IMR-90 (cell line): Measurements from ENCODE around the gene SPATA21. TPM values are rescaled to one million over a fixed set of nuclear protein-coding genes. Genes with fewer than 3 reads are reported as not detected.

Experiments used
- ATAC-seq: fragments of 200-7000 bp; cut with Tn5 transposase; 2 replicates; pipeline ENCODE4 v1.9.1; 2020; ENCODE audit warnings: low read depth, mild to moderate bottlenecking, moderate library complexity
- BruUV-seq: library from RNA; stranded (reverse); fragments of 400-500 nt; replicated peaks from 2 replicates; lab custom pipeline; 2021; lab: Mats Ljungman, UMichigan
- CTCF ChIA-PET: fragments of 300-600 bp; formaldehyde crosslinking; extraction: SDS; loops from one replicate; lab custom pipeline; 2021; ENCODE audit warnings: antibody characterized with exemption; lab: Yijun Ruan, JAX
- POLR2A ChIA-PET: fragments of 300-600 bp; sonication (Branson Sonifier 250); formaldehyde crosslinking; loops from one replicate; lab custom pipeline; 2022; ENCODE audit warnings: antibody characterized with exemption; ENCODE audit not compliant: unreplicated experiment; lab: Charles Lee
- DNase-seq: peaks from one replicate; pipeline ENCODE4 v3.0.0; 2013
- H2AFZ ChIP-seq: replicated peaks from 2 replicates; pipeline ENCODE3; 2013; ENCODE audit warnings: low read length, mild to moderate bottlenecking; ENCODE audit not compliant: poor library complexity
- H2AK5ac ChIP-seq: 2 replicates; pipeline ENCODE4 v1.6.1; 2013; ENCODE audit warnings: low read depth, low read length, inconsistent platforms
- H2AK9ac ChIP-seq: replicated peaks from 2 replicates; pipeline ENCODE3; 2013; ENCODE audit warnings: mild to moderate bottlenecking, low read depth, low read length, moderate library complexity; ENCODE audit not compliant: poor library complexity
- H2BK120ac ChIP-seq: 2 replicates; pipeline ENCODE4 v1.6.1; 2013; ENCODE audit warnings: low read depth, low read length, inconsistent platforms
- H2BK15ac ChIP-seq: 3 replicates; pipeline ENCODE4 v1.6.1; 2013; ENCODE audit warnings: low read depth, low read length, inconsistent platforms
- H2BK20ac ChIP-seq: 2 replicates; pipeline ENCODE4 v1.6.1; 2013; ENCODE audit warnings: low read depth, mild to moderate bottlenecking, inconsistent platforms, low read length, moderate library complexity
- H2BK5ac ChIP-seq: 2 replicates; pipeline ENCODE4 v1.6.1; 2013; ENCODE audit warnings: mild to moderate bottlenecking, low read depth, low read length, inconsistent platforms; ENCODE audit not compliant: poor library complexity, severe bottlenecking
- H3K14ac ChIP-seq: replicated peaks from 2 replicates; pipeline ENCODE4 v1.6.1; 2013; ENCODE audit warnings: low read depth, low read length, inconsistent platforms
- H3K18ac ChIP-seq: 2 replicates; pipeline ENCODE4 v1.6.1; 2013; ENCODE audit warnings: low read depth, low read length, control low read depth
- H3K23ac ChIP-seq: 2 replicates; pipeline ENCODE4 v1.6.1; 2013; ENCODE audit warnings: low read depth, low read length, inconsistent platforms
- H3K27ac ChIP-seq: 2 replicates; pipeline ENCODE4 v1.5.1; 2013; ENCODE audit warnings: mild to moderate bottlenecking, control low read depth, low read length; ENCODE audit not compliant: insufficient read depth
- H3K27me3 ChIP-seq: 2 replicates; pipeline ENCODE4 v1.6.1; 2013; ENCODE audit warnings: low read length; ENCODE audit not compliant: control insufficient read depth, insufficient read depth
- H3K36me3 ChIP-seq: 2 replicates; pipeline ENCODE4 v1.6.1; 2013; ENCODE audit warnings: low read length, mixed read lengths; ENCODE audit not compliant: control insufficient read depth, insufficient read depth
- H3K4ac ChIP-seq: 2 replicates; pipeline ENCODE4 v1.6.1; 2013; ENCODE audit warnings: low read depth, low read length, inconsistent platforms
- H3K4me1 ChIP-seq: 2 replicates; pipeline ENCODE4 v1.6.1; 2013; ENCODE audit warnings: low read length, mixed read lengths; ENCODE audit not compliant: control insufficient read depth, insufficient read depth
- H3K4me2 ChIP-seq: 2 replicates; pipeline ENCODE4 v1.6.1; 2013; ENCODE audit warnings: low read depth, mild to moderate bottlenecking, control low read depth, low read length, moderate library complexity
- H3K4me3 ChIP-seq: 2 replicates; pipeline ENCODE4 v1.5.1; 2013; ENCODE audit warnings: low read depth, mild to moderate bottlenecking, control low read depth, low read length, moderate library complexity; ENCODE audit not compliant: insufficient read depth
- H3K56ac ChIP-seq: 2 replicates; pipeline ENCODE4 v1.6.1; 2013; ENCODE audit warnings: low read length, inconsistent platforms; ENCODE audit not compliant: insufficient read depth; ENCODE audit errors: extremely low read depth
- H3K79me1 ChIP-seq, 2 experiments: 2 replicates each; pipeline ENCODE4 v1.6.1; 2013; ENCODE audit warnings: low read length in 2 of 2, inconsistent platforms in 1 of 2, low read depth in 1 of 2
- H3K9ac ChIP-seq: 2 replicates; pipeline ENCODE4 v1.6.1; 2013; ENCODE audit warnings: low read depth, low read length, control low read depth
- H3K9me1 ChIP-seq: 2 replicates; pipeline ENCODE4 v1.6.1; 2013; ENCODE audit warnings: low read length, inconsistent platforms; ENCODE audit not compliant: insufficient read depth
- H3K9me3 ChIP-seq: 2 replicates; pipeline ENCODE4 v1.6.1; 2013; ENCODE audit warnings: low read length; ENCODE audit not compliant: control insufficient read depth, insufficient read depth
- H4K20me1 ChIP-seq: 2 replicates; pipeline ENCODE4 v1.6.1; 2013; ENCODE audit warnings: low read length, inconsistent platforms; ENCODE audit not compliant: insufficient read depth
- H4K5ac ChIP-seq: 2 replicates; pipeline ENCODE4 v1.6.1; 2013; ENCODE audit warnings: mild to moderate bottlenecking, low read depth, low read length, control low read depth
- H4K8ac ChIP-seq, 2 experiments: 2 replicates each; pipeline ENCODE4 v1.6.1; 2013; ENCODE audit warnings: low read depth in 2 of 2, low read length in 2 of 2, control low read depth in 1 of 2, inconsistent platforms in 1 of 2
- H4K91ac ChIP-seq: 2 replicates; pipeline ENCODE4 v1.6.1; 2013; ENCODE audit warnings: low read depth, low read length, inconsistent platforms; ENCODE audit not compliant: insufficient read depth
- BHLHE40 ChIP-seq: fragments of 150-350 bp; IDR thresholded peaks from 2 replicates; pipeline ENCODE4 v1.6.1; 2016; ENCODE audit warnings: mild to moderate bottlenecking, low read depth, low read length
- CEBPB ChIP-seq: IDR thresholded peaks from 2 replicates; pipeline ENCODE4 v1.6.1; 2012; ENCODE audit warnings: low read depth, low read length, improper control_type of control experiment
- CHD1 ChIP-seq: IDR thresholded peaks from 2 replicates; pipeline ENCODE4 v1.6.1; 2012; ENCODE audit warnings: low read depth, low read length, improper control_type of control experiment
- CTCF ChIP-seq: conservative IDR thresholded peaks from 2 replicates; pipeline ENCODE4 v1.5.1; 2012; ENCODE audit warnings: mild to moderate bottlenecking, low read depth, low read length, improper control_type of control experiment
- MAFK ChIP-seq: IDR thresholded peaks from 2 replicates; pipeline ENCODE4 v1.6.1; 2012; ENCODE audit warnings: low read depth, low read length, improper control_type of control experiment
- MAZ ChIP-seq: IDR thresholded peaks from 2 replicates; pipeline ENCODE4 v1.6.1; 2012; ENCODE audit warnings: low read depth, mild to moderate bottlenecking, low read length, improper control_type of control experiment, moderate library complexity, borderline replicate concordance
- MXI1 ChIP-seq: IDR thresholded peaks from 2 replicates; pipeline ENCODE4 v1.6.1; 2012; ENCODE audit warnings: low read depth, mild to moderate bottlenecking, low read length, moderate library complexity, borderline replicate concordance
- NFE2L2 ChIP-seq: fragments of 150-350 bp; IDR thresholded peaks from 2 replicates; pipeline ENCODE4 v1.6.1; 2016; ENCODE audit warnings: low read depth, mild to moderate bottlenecking, low read length
- RAD21 ChIP-seq: IDR thresholded peaks from 2 replicates; pipeline ENCODE4 v1.6.1; 2012; ENCODE audit warnings: low read length, improper control_type of control experiment
- RCOR1 ChIP-seq: IDR thresholded peaks from 2 replicates; pipeline ENCODE4 v1.6.1; 2012; ENCODE audit warnings: mild to moderate bottlenecking, low read length, improper control_type of control experiment; ENCODE audit not compliant: insufficient replicate concordance
- RFX5 ChIP-seq: IDR thresholded peaks from 2 replicates; pipeline ENCODE4 v1.8.0; 2012; ENCODE audit warnings: low read depth, mild to moderate bottlenecking, low read length, moderate library complexity
- SMC3 ChIP-seq: fragments of 150-350 bp; IDR thresholded peaks from 2 replicates; pipeline ENCODE4 v1.6.1; 2016; ENCODE audit warnings: low read depth, mild to moderate bottlenecking, antibody characterized with exemption, low read length, moderate library complexity
- USF2 ChIP-seq: fragments of 150-350 bp; IDR thresholded peaks from 2 replicates; pipeline ENCODE4 v1.6.1; 2017; ENCODE audit warnings: mild to moderate bottlenecking, antibody characterized with exemption, low read length, low read depth
- WGBS, 2 experiments: methylation state at CpG; one replicate each; pipeline versions ENCODE4 v1.1.5 to v1.1.7; 2013; ENCODE audit warnings: missing lambda C conversion rate in 2 of 2; ENCODE audit not compliant: insufficient read length in 1 of 2; ENCODE audit errors: extremely low coverage in 2 of 2; 5-methylcytosine and 5-hydroxymethylcytosine counted together
- dilution Hi-C: fragments of 300-500 bp; cut with HindIII; formaldehyde crosslinking; loops from one replicate; pipeline ENCODE4 v1.14.3; 2018; ENCODE audit warnings: low sequenced_read_pairs; ENCODE audit not compliant: unreplicated experiment
- in situ Hi-C: fragments of 300-500 bp; cut with MboI; formaldehyde crosslinking; loops from 3 replicates; pipeline ENCODE4 v1.14.3; 2019; ENCODE audit warnings: low sequenced_read_pairs, inconsistent platforms, mixed read lengths
- intact Hi-C: fragments of 100-400 bp; cut with micrococcal nuclease; formaldehyde crosslinking; loops from 2 replicates; pipeline ENCODE4 v1.10.0; 2022
- polyA plus RNA-seq, 3 experiments: library from polyadenylated mRNA; depleted of rRNA; stranded (reverse); fragments of >200 nt; gene quantifications; 2 replicates each; pipeline ENCODE4 v1.2.3, GENCODE V29; 2012; ENCODE audit warnings: low replicate concordance in 1 of 3
- total RNA-seq: library from RNA; depleted of rRNA; stranded (reverse); fragments of >200 nt; gene quantifications from 2 replicates; pipeline ENCODE4 v1.2.3, GENCODE V29; 2012
- TF ChIP-seq, protein P1 (sequence below): fragments of 150-350 bp; IDR thresholded peaks from 2 replicates; pipeline ENCODE4 v1.6.1; 2016; ENCODE audit warnings: low read depth, mild to moderate bottlenecking, low read length, moderate library complexity, borderline replicate concordance

SPATA21 gene
- total and polyA plus RNA-seq, 2 of the 4 experiments (the other 2 are of a cell fraction): not detected

DNA sequence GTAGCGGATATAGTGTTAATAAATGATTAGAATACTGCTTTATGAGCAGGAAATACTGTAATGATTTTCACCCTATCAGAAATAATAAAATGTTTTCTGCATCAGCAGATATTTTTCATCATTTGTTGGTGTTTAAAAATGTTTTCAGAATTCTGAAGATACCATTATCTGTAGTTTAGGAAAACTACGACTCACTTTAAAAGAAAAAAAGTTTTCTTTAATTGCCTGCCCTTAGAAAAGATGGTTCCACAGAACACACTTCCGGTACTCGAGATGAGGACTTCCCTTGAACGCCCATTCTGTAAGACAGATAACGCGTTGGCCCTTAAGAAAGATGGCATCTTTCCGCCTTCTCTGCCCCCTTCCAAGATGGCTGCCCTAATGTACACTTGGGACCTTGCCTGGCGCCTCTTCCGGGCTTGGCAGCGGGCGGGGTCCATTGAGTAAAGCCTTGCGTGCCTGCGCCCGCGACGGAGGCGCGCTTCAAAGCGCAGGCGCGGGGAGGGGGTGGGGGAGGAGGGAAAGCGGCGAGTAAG lies 70.4 kb downstream of the SPATA21 start, which contains the start of gene SZRD1:
TSS of gene SZRD1 (plus strand) at position 521 of the 536 bp plus-strand sequence. CDS start 16 bp downstream, outside the sequence.
- H3K4me2 ChIP-seq: peak within 1 kb of the TSS; percentile 98
- ATAC-seq: peak; percentile 82
- dilution Hi-C loops (no loop called here), intact Hi-C loops (loop anchor here (5.0 kb wide), 1 partner anchor 159 kb away; no protein-coding TSS in a partner anchor), in situ Hi-C loops (no loop called here)
- H3K18ac ChIP-seq: peak within 1 kb of the TSS; percentile 89
- no TSS peak for BruUV-seq
- DNase-seq: peak; percentile 99
- H3K79me1 ChIP-seq: peaks cover 0 to 11% of the 10 kb centered on the region in 2 experiments; a peak in 2 of 4 replicates
- peak within 1 kb of the TSS; percentile 98 for H3K4ac ChIP-seq
- H3K4me3 ChIP-seq: peak within 1 kb of the TSS; percentile 88
- ChIA-PET CTCF (interaction anchor here (0.6 to 0.8 kb wide), 2 partner anchors 20 to 122 kb away, joined by 3 to 9 read pairs; no protein-coding TSS in a partner anchor), POLR2A (no interaction called here)
- peaks cover 5% of the 10 kb centered on the region for H4K20me1 ChIP-seq
- peak within 1 kb of the TSS; percentile 98 for H2BK5ac ChIP-seq
- H2AK5ac ChIP-seq: peak within 1 kb of the TSS; percentile 96
- peak within 1 kb of the TSS; percentile 95 for H4K91ac ChIP-seq
- H2BK120ac ChIP-seq: peak within 1 kb of the TSS; percentile 78
- peak within 1 kb of the TSS; percentile 99 for H3K14ac ChIP-seq
- H3K27me3 ChIP-seq: no peaks in the 10 kb centered on the region
- peak within 1 kb of the TSS; percentile 99 for H2AK9ac ChIP-seq
- peak within 1 kb of the TSS; percentile 98 for H2AFZ ChIP-seq
- peak within 1 kb of the TSS; percentile 98 for H3K56ac ChIP-seq
- peak within 1 kb of the TSS; percentile 73 to 96 for H4K8ac ChIP-seq
- peak within 1 kb of the TSS; percentile 27; the same call in 1 of the 2 replicates for H2BK20ac ChIP-seq
- peak within 1 kb of the TSS; percentile 54 for H2BK15ac ChIP-seq
- H4K5ac ChIP-seq: peak within 1 kb of the TSS; percentile 78
- H3K9ac ChIP-seq: peak within 1 kb of the TSS; percentile 90
- H3K27ac ChIP-seq: peak within 1 kb of the TSS; percentile 96
- no peaks in the 10 kb centered on the region for H3K36me3 ChIP-seq
- 0% methylated on average over 15 of the region's 24 CpGs; no CpG with 5 or more reads in 1 of the 2 experiments for WGBS, 2 experiments
- peak within 1 kb of the TSS; percentile 98 for H3K23ac ChIP-seq
- H3K4me1 ChIP-seq: no peaks in the 10 kb centered on the region; the same call in none of the 2 replicates
- H3K9me3 ChIP-seq: no peaks in the 10 kb centered on the region
- H3K9me1 ChIP-seq: 0 out of 2 replicates have a peak, but pooled peaks cover 3% of the 10 kb centered on the region
- no peak for TF ChIP-seq RFX5
- peak; percentile 96; the same call in 1 of the 2 replicates for TF ChIP-seq MAZ
- TF ChIP-seq RAD21: no peak
- no peak for TF ChIP-seq BHLHE40
- TF ChIP-seq SMC3: no peak
- no peak for TF ChIP-seq CTCF
- TF ChIP-seq MXI1: no peak
- TF ChIP-seq RCOR1: no peak
- no peak for TF ChIP-seq MAFK
- TF ChIP-seq CEBPB: peak; percentile 62
- no peak for TF ChIP-seq CHD1
- no peak for TF ChIP-seq NFE2L2
- no peak for TF ChIP-seq USF2
- TF ChIP-seq, protein P1, sequence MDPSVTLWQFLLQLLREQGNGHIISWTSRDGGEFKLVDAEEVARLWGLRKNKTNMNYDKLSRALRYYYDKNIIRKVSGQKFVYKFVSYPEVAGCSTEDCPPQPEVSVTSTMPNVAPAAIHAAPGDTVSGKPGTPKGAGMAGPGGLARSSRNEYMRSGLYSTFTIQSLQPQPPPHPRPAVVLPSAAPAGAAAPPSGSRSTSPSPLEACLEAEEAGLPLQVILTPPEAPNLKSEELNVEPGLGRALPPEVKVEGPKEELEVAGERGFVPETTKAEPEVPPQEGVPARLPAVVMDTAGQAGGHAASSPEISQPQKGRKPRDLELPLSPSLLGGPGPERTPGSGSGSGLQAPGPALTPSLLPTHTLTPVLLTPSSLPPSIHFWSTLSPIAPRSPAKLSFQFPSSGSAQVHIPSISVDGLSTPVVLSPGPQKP: 0 out of 2 replicates have a peak, but pooled peaks have one; percentile 14
